SU-DHL-6 (cell line): ENCODE results near the gene RPL7A.
A peak's percentile ranks its signal among the peaks of the same experiment; 100 is the strongest.

Source experiments
- H2AFZ ChIP-seq: fragments of 200-600 bp; sonication (generic); 2 replicates; pipeline ENCODE4 v1.6.1; 2014; ENCODE audit warnings: low read depth, mild to moderate bottlenecking, moderate library complexity, mixed read lengths, antibody characterized with exemption, low read length; ENCODE audit not compliant: severe bottlenecking
- H3F3A ChIP-seq: fragments of 200-600 bp; shearing (Covaris generic); 2 replicates; pipeline ENCODE4 v1.6.0; 2016; ENCODE audit warnings: antibody characterized with exemption, mild to moderate bottlenecking; ENCODE audit not compliant: insufficient read depth
- H3K27ac ChIP-seq: fragments of 200-600 bp; sonication (generic); 2 replicates; pipeline ENCODE4 v1.5.1; 2016; ENCODE audit warnings: low read depth, mild to moderate bottlenecking, low read length, moderate library complexity, mixed read lengths
- H3K27me3 ChIP-seq: fragments of 200-600 bp; sonication (generic), shearing (Covaris generic); 2 replicates; pipeline ENCODE4 v1.6.0; 2014; ENCODE audit warnings: mild to moderate bottlenecking, low read length
- H3K36me3 ChIP-seq: fragments of 200-600 bp; sonication (generic); 2 replicates; pipeline ENCODE4 v1.6.1; 2014; ENCODE audit warnings: mild to moderate bottlenecking, low read length, mixed read lengths
- H3K4me2 ChIP-seq: fragments of 300-600, 200-600 bp; shearing (Covaris generic), sonication (generic); 2 replicates; pipeline ENCODE4 v1.6.0; 2014; ENCODE audit warnings: low read length, low read depth, mild to moderate bottlenecking; ENCODE audit not compliant: poor library complexity, severe bottlenecking
- H3K4me3 ChIP-seq: fragments of 200-600 bp; sonication (generic); 2 replicates; pipeline ENCODE4 v1.5.1; 2014; ENCODE audit warnings: antibody characterized with exemption, low read length, mild to moderate bottlenecking, mixed read lengths; ENCODE audit not compliant: insufficient read depth, poor library complexity, severe bottlenecking
- H3K79me2 ChIP-seq: fragments of 200-600 bp; sonication (generic); 2 replicates; pipeline ENCODE4 v1.6.1; 2014; ENCODE audit warnings: mild to moderate bottlenecking, low read length, moderate library complexity; ENCODE audit not compliant: insufficient read depth
- H3K9ac ChIP-seq: fragments of 200-600 bp; sonication (generic); 2 replicates; pipeline ENCODE4 v1.7.0; 2014; ENCODE audit warnings: mild to moderate bottlenecking, low read length
- H3K9me2 ChIP-seq: fragments of 200-600 bp; sonication (generic); replicated peaks from 2 replicates; pipeline ENCODE4 v1.6.1; 2014; ENCODE audit warnings: low read length; ENCODE audit not compliant: insufficient read depth
- H3K9me3 ChIP-seq: fragments of 200-600 bp; sonication (generic); 2 replicates; pipeline ENCODE4 v1.6.1; 2014; ENCODE audit warnings: low read length, mixed read lengths; ENCODE audit not compliant: insufficient read depth
- H4K20me1 ChIP-seq: fragments of 200-600 bp; sonication (generic); 2 replicates; pipeline ENCODE4 v1.6.1; 2014; ENCODE audit warnings: low read depth, mild to moderate bottlenecking, antibody characterized with exemption, low read length, moderate library complexity, mixed read lengths
- EZH2phosphoT487 ChIP-seq: fragments of 200-600 bp; sonication (generic), shearing (Covaris generic); conservative IDR thresholded peaks from 2 replicates; pipeline ENCODE4 v1.6.1; 2018; ENCODE audit warnings: mild to moderate bottlenecking, antibody characterized with exemption, low read length, moderate library complexity, mixed read lengths
- TF ChIP-seq, protein P1 (sequence below): fragments of 200-600 bp; sonication (generic); IDR thresholded peaks from one replicate; pipeline ENCODE4 v1.5.1; 2017; ENCODE audit warnings: antibody characterized with exemption, mild to moderate bottlenecking, low read length, moderate library complexity; ENCODE audit not compliant: insufficient read depth, poor library complexity, severe bottlenecking

The RPL7A gene

DNA sequence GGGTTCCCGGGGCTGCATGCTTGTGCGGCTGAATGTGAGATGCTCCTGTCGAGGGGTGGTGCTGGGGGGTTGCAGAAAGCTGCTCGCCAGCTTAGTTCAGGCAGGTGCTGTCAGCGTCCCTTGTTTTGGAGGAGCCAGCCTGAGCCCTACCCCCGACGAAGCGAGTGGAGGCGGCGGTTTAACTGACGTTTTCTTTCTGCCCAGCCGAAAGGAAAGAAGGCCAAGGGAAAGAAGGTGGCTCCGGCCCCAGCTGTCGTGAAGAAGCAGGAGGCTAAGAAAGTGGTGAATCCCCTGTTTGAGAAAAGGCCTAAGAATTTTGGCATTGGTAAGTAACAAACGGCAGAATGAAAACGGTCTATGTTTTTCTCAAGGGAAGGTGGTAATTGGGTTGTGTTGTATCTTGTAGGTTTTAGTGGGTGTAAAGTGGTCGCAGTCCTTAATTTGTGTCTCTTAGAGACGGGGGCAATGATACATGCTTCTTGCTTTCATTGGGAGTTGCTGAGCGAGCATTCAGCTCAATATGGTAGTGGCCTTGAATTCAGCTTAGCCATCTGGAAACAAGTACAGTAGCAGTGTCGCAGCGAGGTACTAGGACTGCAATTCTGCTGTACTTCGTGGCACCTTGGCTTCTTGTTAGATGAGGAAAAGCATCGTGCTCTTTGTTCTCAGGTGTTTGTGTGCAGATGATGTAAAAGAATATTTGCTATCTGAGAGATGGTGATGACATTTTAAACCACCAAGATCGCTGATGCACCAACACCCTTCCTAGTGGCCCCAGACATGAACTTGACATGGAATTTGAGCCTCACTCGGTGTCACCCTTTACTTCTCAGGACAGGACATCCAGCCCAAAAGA is 928 bp downstream of the RPL7A start:
- TF ChIP-seq, protein P1, sequence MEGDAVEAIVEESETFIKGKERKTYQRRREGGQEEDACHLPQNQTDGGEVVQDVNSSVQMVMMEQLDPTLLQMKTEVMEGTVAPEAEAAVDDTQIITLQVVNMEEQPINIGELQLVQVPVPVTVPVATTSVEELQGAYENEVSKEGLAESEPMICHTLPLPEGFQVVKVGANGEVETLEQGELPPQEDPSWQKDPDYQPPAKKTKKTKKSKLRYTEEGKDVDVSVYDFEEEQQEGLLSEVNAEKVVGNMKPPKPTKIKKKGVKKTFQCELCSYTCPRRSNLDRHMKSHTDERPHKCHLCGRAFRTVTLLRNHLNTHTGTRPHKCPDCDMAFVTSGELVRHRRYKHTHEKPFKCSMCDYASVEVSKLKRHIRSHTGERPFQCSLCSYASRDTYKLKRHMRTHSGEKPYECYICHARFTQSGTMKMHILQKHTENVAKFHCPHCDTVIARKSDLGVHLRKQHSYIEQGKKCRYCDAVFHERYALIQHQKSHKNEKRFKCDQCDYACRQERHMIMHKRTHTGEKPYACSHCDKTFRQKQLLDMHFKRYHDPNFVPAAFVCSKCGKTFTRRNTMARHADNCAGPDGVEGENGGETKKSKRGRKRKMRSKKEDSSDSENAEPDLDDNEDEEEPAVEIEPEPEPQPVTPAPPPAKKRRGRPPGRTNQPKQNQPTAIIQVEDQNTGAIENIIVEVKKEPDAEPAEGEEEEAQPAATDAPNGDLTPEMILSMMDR = no peak
- TF ChIP-seq EZH2phosphoT487 = no peak
- H3F3A ChIP-seq = peaks cover 56% of the 10 kb centered on the region
- H4K20me1 ChIP-seq = no peaks in the 10 kb centered on the region; the same call in 1 of the 2 replicates
- peak overlapping the region; percentile 92 for H3K27ac ChIP-seq
- no peaks in the 10 kb centered on the region for H3K27me3 ChIP-seq
- H3K36me3 ChIP-seq = peaks cover 35% of the 10 kb centered on the region
- H3K9me2 ChIP-seq = no peaks in the 10 kb centered on the region
- H3K4me2 ChIP-seq = peak overlapping the region; percentile 77
- no peak overlapping the region for H2AFZ ChIP-seq
- H3K9ac ChIP-seq = peak overlapping the region; percentile 100
- peak overlapping the region; percentile 99 for H3K4me3 ChIP-seq
- no peaks in the 10 kb centered on the region for H3K9me3 ChIP-seq
- H3K79me2 ChIP-seq = peaks cover 40% of the 10 kb centered on the region

DNA sequence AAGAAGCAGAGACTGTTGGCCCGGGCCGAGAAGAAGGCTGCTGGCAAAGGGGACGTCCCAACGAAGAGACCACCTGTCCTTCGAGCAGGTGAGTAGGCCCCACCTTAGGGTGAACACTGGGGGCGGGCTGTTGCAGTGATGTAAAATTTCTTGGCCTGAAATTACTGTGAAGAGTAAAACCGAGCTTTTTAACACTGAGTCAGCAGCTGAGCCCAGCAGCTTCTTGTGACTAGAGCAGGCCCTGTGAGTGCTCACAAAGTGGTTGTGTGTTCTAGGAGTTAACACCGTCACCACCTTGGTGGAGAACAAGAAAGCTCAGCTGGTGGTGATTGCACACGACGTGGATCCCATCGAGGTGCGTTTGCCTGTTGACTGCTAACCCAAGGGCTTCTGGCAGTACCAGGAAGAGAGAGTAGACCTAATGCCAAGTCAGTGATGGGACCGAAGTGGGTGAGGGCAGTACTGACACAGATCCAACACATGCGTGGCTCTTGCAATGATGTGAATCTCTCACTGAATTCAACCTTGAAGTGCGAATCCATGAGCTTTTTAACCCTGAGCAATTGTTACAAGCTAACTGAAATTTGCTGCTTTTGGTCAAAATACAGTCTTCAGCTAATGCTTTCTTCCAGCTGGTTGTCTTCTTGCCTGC is 2.1 kb downstream of the RPL7A start:
- Histone ChIP-seq H3K36me3 (peaks cover 35% of the 10 kb centered on the region), H3K9ac (0 out of 2 replicates have a peak overlapping the region, but pooled peaks have one; percentile 100)

DNA sequence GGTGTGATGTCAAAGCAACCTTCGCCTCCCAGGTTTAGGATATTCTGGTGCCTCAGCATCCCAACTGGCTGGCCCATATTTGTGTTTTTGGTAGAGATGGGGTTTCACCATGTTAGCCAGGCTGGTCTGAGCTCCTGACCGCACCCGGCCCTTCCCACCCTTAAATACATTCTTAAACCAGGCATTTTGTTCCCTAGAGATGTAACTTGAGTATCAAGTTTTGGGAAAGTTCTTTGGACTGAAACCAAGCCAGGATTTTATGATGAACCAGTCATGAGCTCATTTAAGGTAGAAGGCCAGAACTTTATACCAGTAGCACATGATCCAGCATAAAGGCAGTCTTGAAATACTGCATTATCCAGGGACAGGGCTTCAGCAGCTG is 3.5 kb downstream of the RPL7A start:
- Histone ChIP-seq H3K9me3 (no peaks in the 10 kb centered on the region), H3K36me3 (peaks cover 35% of the 10 kb centered on the region), H2AFZ (no peak overlapping the region), H3F3A (peaks cover 64% of the 10 kb centered on the region), H4K20me1 (no peaks in the 10 kb centered on the region; the same call in 1 of the 2 replicates), H3K27ac (no peak overlapping the region), H3K27me3 (no peaks in the 10 kb centered on the region), H3K9ac (no peak overlapping the region), H3K4me3 (no peak overlapping the region), H3K4me2 (no peak overlapping the region), H3K79me2 (peaks cover 34% of the 10 kb centered on the region), H3K9me2 (no peaks in the 10 kb centered on the region)
- no peak for TF ChIP-seq EZH2phosphoT487
- TF ChIP-seq, protein P1 = no peak

More for the DNA sequence above, 2.1 kb downstream of the RPL7A start:
- Histone ChIP-seq H3K9me3 (no peaks in the 10 kb centered on the region), H3K4me3 (no peak overlapping the region), H3K27ac (no peak overlapping the region), H2AFZ (no peak overlapping the region), H3K27me3 (no peaks in the 10 kb centered on the region), H3K9me2 (no peaks in the 10 kb centered on the region), H4K20me1 (no peaks in the 10 kb centered on the region; the same call in 1 of the 2 replicates), H3K4me2 (peak overlapping the region; percentile 77), H3F3A (peaks cover 60% of the 10 kb centered on the region), H3K79me2 (peaks cover 40% of the 10 kb centered on the region)
- no peak for TF ChIP-seq EZH2phosphoT487
- TF ChIP-seq, protein P1 = no peak
